Endothelial cell of umbilical vein (primary cell): ENCODE results near the gene CUX1. TPM values are rescaled to one million over a fixed set of nuclear protein-coding genes. Genes with fewer than 3 reads are reported as not detected.

Experiments used
- BruUV-seq: library from RNA; stranded (reverse); fragments of 400-500 nt; replicated peaks from 2 replicates; lab custom pipeline; 2021; lab: Mats Ljungman, UMichigan
- CTCF ChIA-PET: fragments of 300-600, 350-600 bp; sonication (Branson Sonifier 250); formaldehyde crosslinking; loops from one replicate; lab custom pipeline; 2021; ENCODE audit warnings: antibody characterized with exemption, inconsistent platforms; lab: Charles Lee
- POLR2A ChIA-PET: fragments of 300-600, 350-600 bp; sonication (Branson Sonifier 250); formaldehyde crosslinking; loops from one replicate; lab custom pipeline; 2021; ENCODE audit warnings: antibody characterized with exemption, inconsistent platforms; lab: Charles Lee
- DNase-seq: peaks from one replicate; pipeline ENCODE4 v3.0.0-alpha.2; 2011; ENCODE audit warnings: low read depth, low spot score
- FAIRE-seq: peaks from 2 replicates; lab custom pipeline; 2011; peaks lifted over from hg19 to GRCh38; lab: Jason Lieb, UNC
- H2AFZ ChIP-seq: 2 replicates; pipeline ENCODE4 v1.6.0; 2012; ENCODE audit warnings: low read depth, low read length, control low read depth, inconsistent platforms
- H3K27ac ChIP-seq: 2 replicates; pipeline ENCODE4 v1.5.1; 2011; ENCODE audit warnings: low read depth, mild to moderate bottlenecking, control low read depth, low read length, moderate library complexity; ENCODE audit not compliant: insufficient read depth
- H3K27me3 ChIP-seq, 2 experiments: 2 replicates each; pipeline versions ENCODE4 v1.6.0 to v1.6.1; 2011; ENCODE audit warnings: low read length in 2 of 2, mixed read lengths in 1 of 2; ENCODE audit not compliant: control insufficient read depth in 2 of 2, insufficient read depth in 2 of 2
- H3K36me3 ChIP-seq, 2 experiments: 2 replicates in 1 of 2; 3 replicates in 1 of 2; pipeline ENCODE4 v1.5.1; 2011; ENCODE audit warnings: low read length in 2 of 2, mild to moderate bottlenecking in 1 of 2, moderate library complexity in 1 of 2; ENCODE audit not compliant: control insufficient read depth in 2 of 2, insufficient read depth in 2 of 2; ENCODE audit errors: extremely low read depth in 1 of 2
- H3K4me1 ChIP-seq: 3 replicates; pipeline ENCODE4 v1.5.1; 2011; ENCODE audit warnings: mild to moderate bottlenecking, low read length; ENCODE audit not compliant: control insufficient read depth, insufficient read depth; ENCODE audit errors: extremely low read depth
- H3K4me2 ChIP-seq: 2 replicates; pipeline ENCODE4 v1.6.1; 2011; ENCODE audit warnings: low read length, control low read depth, mixed read lengths; ENCODE audit not compliant: insufficient read depth
- H3K4me3 ChIP-seq, 3 experiments: fragments of 200-600 bp in 1 of 3; sonication (generic), shearing (Covaris generic) in 1 of 3; replicated peaks in 1 of 3; 2 replicates each; pipeline ENCODE4 v1.5.1; 2011 to 2016; ENCODE audit warnings: control low read depth in 3 of 3, low read length in 3 of 3, mild to moderate bottlenecking in 2 of 3, inconsistent platforms in 1 of 3, low read depth in 1 of 3, moderate library complexity in 1 of 3; ENCODE audit not compliant: insufficient read depth in 1 of 3
- H3K79me2 ChIP-seq: 2 replicates; pipeline ENCODE4 v1.6.0; 2012; ENCODE audit warnings: low read length, inconsistent platforms; ENCODE audit not compliant: control insufficient read depth, insufficient read depth
- H3K9ac ChIP-seq: replicated peaks from 2 replicates; pipeline ENCODE3; 2011; ENCODE audit warnings: low read length, control low read depth; ENCODE audit not compliant: insufficient read depth; ENCODE audit errors: extremely low read depth
- H3K9me1 ChIP-seq: replicated peaks from 3 replicates; pipeline ENCODE4 v1.6.0; 2011; ENCODE audit warnings: mild to moderate bottlenecking, low read length; ENCODE audit not compliant: control insufficient read depth, insufficient read depth; ENCODE audit errors: extremely low read depth
- H3K9me3 ChIP-seq: replicated peaks from 2 replicates; pipeline ENCODE4 v1.5.1; 2012; ENCODE audit warnings: low read length, inconsistent platforms; ENCODE audit not compliant: control insufficient read depth, insufficient read depth
- H4K20me1 ChIP-seq: replicated peaks from 2 replicates; pipeline ENCODE3; 2011; ENCODE audit warnings: mild to moderate bottlenecking, low read length; ENCODE audit not compliant: control insufficient read depth, insufficient read depth; ENCODE audit errors: extremely low read depth
- CTCF ChIP-seq, 2 donors: IDR thresholded peaks; 1 replicate in 1 of 2; 2 replicates in 1 of 2; pipeline ENCODE4 v1.5.1; 2011; ENCODE audit warnings: low read length in 2 of 2, mild to moderate bottlenecking in 2 of 2, moderate library complexity in 2 of 2, control low read depth in 1 of 2, inconsistent platforms in 1 of 2, low read depth in 1 of 2; ENCODE audit not compliant: insufficient read depth in 1 of 2; ENCODE audit errors: extremely low read depth in 1 of 2
- EZH2 ChIP-seq: IDR thresholded peaks from 2 replicates; pipeline ENCODE4 v1.6.1; 2012; ENCODE audit warnings: borderline replicate concordance, low read depth, mild to moderate bottlenecking, moderate library complexity, low read length, inconsistent platforms; ENCODE audit not compliant: severe bottlenecking
- FOS ChIP-seq: IDR thresholded peaks from 2 replicates; pipeline ENCODE4 v1.6.1; 2011; ENCODE audit warnings: mild to moderate bottlenecking, low read length, moderate library complexity, borderline replicate concordance; ENCODE audit not compliant: insufficient read depth
- GATA2 ChIP-seq: IDR thresholded peaks from 2 replicates; pipeline ENCODE4 v1.7.0; 2011; ENCODE audit warnings: low read depth, mild to moderate bottlenecking, moderate library complexity, mixed read lengths, low read length; ENCODE audit not compliant: insufficient read length, insufficient read depth
- JUN ChIP-seq: IDR thresholded peaks from 2 replicates; pipeline ENCODE4 v1.6.1; 2011; ENCODE audit warnings: borderline replicate concordance, low read depth; ENCODE audit not compliant: insufficient read length, insufficient read depth
- MAX ChIP-seq: IDR thresholded peaks from 2 replicates; pipeline ENCODE4 v1.6.1; 2011; ENCODE audit not compliant: insufficient read depth, insufficient read length
- MYC ChIP-seq: IDR thresholded peaks from one replicate; pipeline ENCODE4 v1.6.1; 2011; ENCODE audit warnings: mild to moderate bottlenecking, low read depth, low read length
- POLR2A ChIP-seq: IDR thresholded peaks from 2 replicates; pipeline ENCODE4 v1.6.1; 2012; ENCODE audit warnings: low read depth, mild to moderate bottlenecking, control low read depth, low read length
- POLR2AphosphoS5 ChIP-seq: IDR thresholded peaks from 2 replicates; pipeline ENCODE4 v1.6.1; 2012; ENCODE audit warnings: low read depth, mild to moderate bottlenecking, control low read depth, low read length, moderate library complexity; ENCODE audit not compliant: insufficient read depth
- dilution Hi-C: fragments of 300-500 bp; cut with MboI; formaldehyde crosslinking; loops from one replicate; pipeline ENCODE4 v1.15.0; 2019; ENCODE audit warnings: low sequenced_read_pairs; ENCODE audit not compliant: extremely low pct_ligation_motif_present
- intact Hi-C: fragments of 100-400 bp; cut with micrococcal nuclease; formaldehyde crosslinking; loops from one replicate; pipeline ENCODE4 v1.10.0; 2022
- polyA plus RNA-seq, 4 experiments: library from polyadenylated mRNA; depleted of rRNA in 3 of 4; stranded (reverse) in 3 of 4; unstranded in 1 of 4; fragments of >200 nt; gene quantifications; 2 replicates each; pipeline versions ENCODE4 v1.2.1 to v1.2.3, GENCODE V29; 2011 to 2012; ENCODE audit warnings: missing spikeins in 1 of 4
- total RNA-seq: library from RNA; stranded (reverse); gene quantifications from 2 replicates; pipeline ENCODE4 v1.2.3, GENCODE V29; 2021

The CUX1 gene
- total and polyA plus RNA-seq, 2 donors (not counting 3 experiments of a cell fraction or from before 2014, with no cell fraction given) = 13.8 to 49.8 TPM

GRCh38 chr7:102253973-102254370, 436.5 kb downstream of the CUX1 start:
- Histone ChIP-seq H3K4me1 (no peaks in the 10 kb centered on the region), H3K4me3 (no peak overlapping the region), H3K36me3 (peaks cover 0 to 2% of the 10 kb centered on the region in 2 experiments), H4K20me1 (no peaks in the 10 kb centered on the region), H2AFZ (no peak overlapping the region), H3K27me3 (no peaks in the 10 kb centered on the region), H3K79me2 (no peaks in the 10 kb centered on the region), H3K9ac (no peak overlapping the region), H3K9me3 (no peaks in the 10 kb centered on the region), H3K4me2 (no peak overlapping the region), H3K9me1 (no peaks in the 10 kb centered on the region), H3K27ac (no peak overlapping the region)
- ChIA-PET POLR2A (interaction anchor here (0.6 kb wide), 1 partner anchor 420 kb away, joined by 13 read pairs; no protein-coding TSS in a partner anchor), CTCF (interaction anchor here (0.7 to 1.8 kb wide), 3 partner anchors 9 to 711 kb away, joined by 3 to 4 read pairs (median 3); no protein-coding TSS in a partner anchor)
- intact Hi-C loops = no loop called here
- BruUV-seq = no TSS peak
- no peak for FAIRE-seq
- TF ChIP-seq MYC = no peak
- TF ChIP-seq FOS = no peak
- TF ChIP-seq CTCF (IDR thresholded peaks at IDR 0.05; ENCODE audit: extremely low read depth in 1 of 2, insufficient read depth in 1 of 2, low read depth in 1 of 2, low read length in 2 of 2) = no peak
- TF ChIP-seq MAX = no peak
- no peak for TF ChIP-seq POLR2A
- TF ChIP-seq POLR2AphosphoS5 = no peak
- TF ChIP-seq EZH2 = no peak
- no peak for TF ChIP-seq JUN
- no peak for TF ChIP-seq GATA2
- DNase-seq = no peak
- dilution Hi-C loops = no loop called here
